Liver (tissue), 3 donors: ENCODE data around the gene OR2V1.

Experiments used
- GABPA ChIP-seq, 2 donors: IDR thresholded peaks in 1 of 2; conservative IDR thresholded peaks in 1 of 2; 2 replicates each; pipeline ENCODE4 v1.6.1; 2016; ENCODE audit warnings: antibody characterized with exemption in 2 of 2, mild to moderate bottlenecking in 1 of 2, moderate library complexity in 1 of 2
- JUND ChIP-seq, 2 donors: IDR thresholded peaks; 2 replicates each; pipeline ENCODE4 v1.6.1; 2016; ENCODE audit warnings: antibody characterized with exemption in 2 of 2
- RAD21 ChIP-seq, 2 donors: IDR thresholded peaks; 2 replicates each; pipeline ENCODE4 v1.6.1; 2016; ENCODE audit warnings: antibody characterized with exemption in 2 of 2, mild to moderate bottlenecking in 2 of 2
- SP1 ChIP-seq: IDR thresholded peaks from 2 replicates; pipeline ENCODE4 v1.6.1; 2018; ENCODE audit warnings: antibody characterized with exemption, mild to moderate bottlenecking
- TAF1 ChIP-seq: conservative IDR thresholded peaks from 2 replicates; pipeline ENCODE4 v1.6.1; 2016; ENCODE audit warnings: antibody characterized with exemption, mild to moderate bottlenecking
- TF ChIP-seq, protein P1 (sequence below): fragments of 150-350 bp; IDR thresholded peaks from 2 replicates; pipeline ENCODE4 v1.5.1; 2017; ENCODE audit warnings: improper control_type of control experiment, low read depth, low read length; ENCODE audit not compliant: missing input control
- TF ChIP-seq, protein P2 (sequence below): IDR thresholded peaks from 2 replicates; pipeline ENCODE4 v1.6.1; 2016; ENCODE audit warnings: antibody characterized with exemption, mild to moderate bottlenecking
- TF ChIP-seq, protein P3 (sequence below): IDR thresholded peaks from 2 replicates; pipeline ENCODE4 v1.6.1; 2016; ENCODE audit warnings: antibody characterized with exemption
- TF ChIP-seq, protein P4 (sequence below): IDR thresholded peaks from 2 replicates; pipeline ENCODE4 v1.6.1; 2016; ENCODE audit warnings: antibody characterized with exemption
- donor health status: healthy.
- donor health status: healthy.

DNA sequence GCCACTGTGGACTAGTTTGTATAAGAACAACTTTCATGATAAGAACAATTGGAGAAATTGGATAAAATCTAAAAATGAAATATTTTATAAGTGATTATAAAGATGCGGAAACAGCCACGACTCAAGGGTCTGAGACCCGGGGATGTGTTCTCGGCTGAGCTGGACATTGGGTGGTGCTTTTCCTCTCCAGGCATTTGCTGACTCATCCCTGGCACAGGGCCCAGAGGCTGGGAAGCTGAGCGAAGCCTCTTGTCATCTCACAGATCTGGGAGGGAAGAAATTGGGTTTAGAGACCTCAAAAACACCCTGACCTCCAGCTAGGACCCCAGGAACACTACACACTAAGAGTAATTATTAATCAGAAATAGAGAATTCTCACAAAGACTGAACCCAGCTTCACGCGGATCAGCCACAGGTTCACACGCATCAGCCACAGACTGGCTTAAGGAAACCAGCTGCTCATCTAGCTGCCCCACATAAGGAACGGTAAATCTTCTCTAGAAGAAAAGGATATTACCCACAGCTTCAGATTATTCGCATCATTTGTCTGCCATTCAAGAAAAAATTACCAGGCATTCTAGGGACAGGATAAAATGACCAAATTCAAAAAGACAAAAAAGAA lies 2.8 kb upstream of the OR2V1 start:
- TF ChIP-seq, protein P1, sequence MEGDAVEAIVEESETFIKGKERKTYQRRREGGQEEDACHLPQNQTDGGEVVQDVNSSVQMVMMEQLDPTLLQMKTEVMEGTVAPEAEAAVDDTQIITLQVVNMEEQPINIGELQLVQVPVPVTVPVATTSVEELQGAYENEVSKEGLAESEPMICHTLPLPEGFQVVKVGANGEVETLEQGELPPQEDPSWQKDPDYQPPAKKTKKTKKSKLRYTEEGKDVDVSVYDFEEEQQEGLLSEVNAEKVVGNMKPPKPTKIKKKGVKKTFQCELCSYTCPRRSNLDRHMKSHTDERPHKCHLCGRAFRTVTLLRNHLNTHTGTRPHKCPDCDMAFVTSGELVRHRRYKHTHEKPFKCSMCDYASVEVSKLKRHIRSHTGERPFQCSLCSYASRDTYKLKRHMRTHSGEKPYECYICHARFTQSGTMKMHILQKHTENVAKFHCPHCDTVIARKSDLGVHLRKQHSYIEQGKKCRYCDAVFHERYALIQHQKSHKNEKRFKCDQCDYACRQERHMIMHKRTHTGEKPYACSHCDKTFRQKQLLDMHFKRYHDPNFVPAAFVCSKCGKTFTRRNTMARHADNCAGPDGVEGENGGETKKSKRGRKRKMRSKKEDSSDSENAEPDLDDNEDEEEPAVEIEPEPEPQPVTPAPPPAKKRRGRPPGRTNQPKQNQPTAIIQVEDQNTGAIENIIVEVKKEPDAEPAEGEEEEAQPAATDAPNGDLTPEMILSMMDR: no peak
- TF ChIP-seq RAD21 (IDR thresholded peaks at IDR 0.05) (no peak), TAF1 (no peak), GABPA (IDR thresholded peaks at IDR 0.05 in 1 of 2, conservative IDR thresholded peaks at IDR 0.05 in 1 of 2) (no peak), JUND (IDR thresholded peaks at IDR 0.05) (no peak), SP1 (no peak)
- TF ChIP-seq, protein P2, sequence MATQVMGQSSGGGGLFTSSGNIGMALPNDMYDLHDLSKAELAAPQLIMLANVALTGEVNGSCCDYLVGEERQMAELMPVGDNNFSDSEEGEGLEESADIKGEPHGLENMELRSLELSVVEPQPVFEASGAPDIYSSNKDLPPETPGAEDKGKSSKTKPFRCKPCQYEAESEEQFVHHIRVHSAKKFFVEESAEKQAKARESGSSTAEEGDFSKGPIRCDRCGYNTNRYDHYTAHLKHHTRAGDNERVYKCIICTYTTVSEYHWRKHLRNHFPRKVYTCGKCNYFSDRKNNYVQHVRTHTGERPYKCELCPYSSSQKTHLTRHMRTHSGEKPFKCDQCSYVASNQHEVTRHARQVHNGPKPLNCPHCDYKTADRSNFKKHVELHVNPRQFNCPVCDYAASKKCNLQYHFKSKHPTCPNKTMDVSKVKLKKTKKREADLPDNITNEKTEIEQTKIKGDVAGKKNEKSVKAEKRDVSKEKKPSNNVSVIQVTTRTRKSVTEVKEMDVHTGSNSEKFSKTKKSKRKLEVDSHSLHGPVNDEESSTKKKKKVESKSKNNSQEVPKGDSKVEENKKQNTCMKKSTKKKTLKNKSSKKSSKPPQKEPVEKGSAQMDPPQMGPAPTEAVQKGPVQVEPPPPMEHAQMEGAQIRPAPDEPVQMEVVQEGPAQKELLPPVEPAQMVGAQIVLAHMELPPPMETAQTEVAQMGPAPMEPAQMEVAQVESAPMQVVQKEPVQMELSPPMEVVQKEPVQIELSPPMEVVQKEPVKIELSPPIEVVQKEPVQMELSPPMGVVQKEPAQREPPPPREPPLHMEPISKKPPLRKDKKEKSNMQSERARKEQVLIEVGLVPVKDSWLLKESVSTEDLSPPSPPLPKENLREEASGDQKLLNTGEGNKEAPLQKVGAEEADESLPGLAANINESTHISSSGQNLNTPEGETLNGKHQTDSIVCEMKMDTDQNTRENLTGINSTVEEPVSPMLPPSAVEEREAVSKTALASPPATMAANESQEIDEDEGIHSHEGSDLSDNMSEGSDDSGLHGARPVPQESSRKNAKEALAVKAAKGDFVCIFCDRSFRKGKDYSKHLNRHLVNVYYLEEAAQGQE: no peak
- TF ChIP-seq, protein P3, sequence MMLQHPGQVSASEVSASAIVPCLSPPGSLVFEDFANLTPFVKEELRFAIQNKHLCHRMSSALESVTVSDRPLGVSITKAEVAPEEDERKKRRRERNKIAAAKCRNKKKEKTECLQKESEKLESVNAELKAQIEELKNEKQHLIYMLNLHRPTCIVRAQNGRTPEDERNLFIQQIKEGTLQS: no peak
- TF ChIP-seq, protein P4, sequence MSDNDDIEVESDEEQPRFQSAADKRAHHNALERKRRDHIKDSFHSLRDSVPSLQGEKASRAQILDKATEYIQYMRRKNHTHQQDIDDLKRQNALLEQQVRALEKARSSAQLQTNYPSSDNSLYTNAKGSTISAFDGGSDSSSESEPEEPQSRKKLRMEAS: no peak
